Bronchial epithelial cell (primary cell): ENCODE results near the gene THRB. TPM values are rescaled to one million over a fixed set of nuclear protein-coding genes. Genes with fewer than 3 reads are reported as not detected.

Source experiments
- DNase-seq: peaks from one replicate; pipeline ENCODE4 v3.0.0-alpha.2; 2010; ENCODE audit warnings: low read depth
- FAIRE-seq: peaks from 2 replicates; lab custom pipeline; 2011; peaks lifted over from hg19 to GRCh38; lab: Jason Lieb, UNC
- H3K27me3 ChIP-seq: 2 replicates; pipeline ENCODE4 v1.5.1; 2011; ENCODE audit warnings: low read length; ENCODE audit not compliant: control insufficient read depth, insufficient read depth
- H3K36me3 ChIP-seq: 2 replicates; pipeline ENCODE4 v1.5.1; 2011; ENCODE audit warnings: low read length; ENCODE audit not compliant: control insufficient read depth, insufficient read depth
- H3K4me3 ChIP-seq: 2 replicates; pipeline ENCODE4 v1.5.1; 2011; ENCODE audit warnings: mild to moderate bottlenecking, low read depth, low read length, control low read depth
- CTCF ChIP-seq: IDR thresholded peaks from 2 replicates; pipeline ENCODE4 v1.5.1; 2011; ENCODE audit warnings: mild to moderate bottlenecking, moderate library complexity, low read length, control low read depth, inconsistent platforms; ENCODE audit not compliant: insufficient read depth, severe bottlenecking
- total RNA-seq: library from RNA; depleted of rRNA; stranded (reverse); fragments of >200 nt; gene quantifications from 2 replicates; pipeline ENCODE4 v1.2.1, GENCODE V29; 2014

Gene THRB
- total RNA-seq, 1 donor from 2014 or later = 7.6 TPM

GRCh38 chr3:24226397-24226796, 268.3 kb downstream of the THRB start:
- FAIRE-seq (no peak), DNase-seq (no peak)
- no peaks in the 10 kb centered on the region for H3K36me3 ChIP-seq
- no peaks in the 10 kb centered on the region for H3K27me3 ChIP-seq
- TF ChIP-seq CTCF = no peak
- H3K4me3 ChIP-seq = no peak overlapping the region

- H3K4me3 ChIP-seq = no peak overlapping the region
- no peaks in the 10 kb centered on the region for H3K27me3 ChIP-seq
- no peaks in the 10 kb centered on the region for H3K36me3 ChIP-seq
- DNase-seq (no peak), FAIRE-seq (no peak)
- TF ChIP-seq CTCF = no peak
Observed at GRCh38 chr3:24225385-24225950, 269.2 kb downstream of the THRB start.

GRCh38 chr3:24224666-24225384, 269.8 kb downstream of the THRB start:
- FAIRE-seq (no peak), DNase-seq (no peak)
- TF ChIP-seq CTCF = no peak
- Histone ChIP-seq H3K4me3 (no peak overlapping the region), H3K27me3 (no peaks in the 10 kb centered on the region), H3K36me3 (no peaks in the 10 kb centered on the region)

GRCh38 chr3:24222165-24222805, 272.4 kb downstream of the THRB start:
- FAIRE-seq (no peak), DNase-seq (peak; percentile 77)
- Histone ChIP-seq H3K27me3 (no peaks in the 10 kb centered on the region), H3K4me3 (no peak overlapping the region), H3K36me3 (no peaks in the 10 kb centered on the region)
- TF ChIP-seq CTCF = no peak

GRCh38 chr3:24220859-24221657, 273.6 kb downstream of the THRB start:
- Histone ChIP-seq H3K36me3 (no peaks in the 10 kb centered on the region), H3K4me3 (no peak overlapping the region), H3K27me3 (no peaks in the 10 kb centered on the region)
- DNase-seq (peak; percentile 96), FAIRE-seq (peak; percentile 55)
- no peak for TF ChIP-seq CTCF
